Neutrophil (primary cell): Measurements from ENCODE around the gene CLMN.
"Not testable (repeated sequence)": the region's sequence is repeated elsewhere in the genome, so short reads cannot be mapped to it uniquely, and the experiment has no call there.

Source experiments
- H3K27ac ChIP-seq: fragments of 200-600 bp; sonication (generic); 2 replicates; pipeline ENCODE4 v1.5.1; 2016; ENCODE audit warnings: mild to moderate bottlenecking, moderate library complexity
- H3K27me3 ChIP-seq: fragments of 200-600 bp; sonication (generic); 2 replicates; pipeline ENCODE4 v1.6.0; 2016; ENCODE audit warnings: mild to moderate bottlenecking
- H3K36me3 ChIP-seq: fragments of 200-600 bp; sonication (generic); 2 replicates; pipeline ENCODE4 v1.5.1; 2017
- H3K4me1 ChIP-seq, 2 experiments: fragments of 200-600 bp in 1 of 2; sonication (generic) in 1 of 2; 1 replicate in 1 of 2; 2 replicates in 1 of 2; pipeline versions ENCODE4 v1.5.1 to v1.6.1; 2013 to 2016; ENCODE audit warnings: low read depth in 1 of 2, low read length in 1 of 2, mild to moderate bottlenecking in 1 of 2, moderate library complexity in 1 of 2; ENCODE audit not compliant: control insufficient read depth in 1 of 2, insufficient read depth in 1 of 2
- H3K4me3 ChIP-seq, 2 experiments: fragments of 200-600 bp in 1 of 2; sonication (generic) in 1 of 2; 1 replicate in 1 of 2; 2 replicates in 1 of 2; pipeline ENCODE4 v1.5.1; 2013 to 2016; ENCODE audit warnings: low read depth in 1 of 2, low read length in 1 of 2, mild to moderate bottlenecking in 1 of 2, moderate library complexity in 1 of 2
- H3K9me3 ChIP-seq: fragments of 200-600 bp; sonication (generic); 2 replicates; pipeline ENCODE4 v1.5.1; 2016
- CTCF ChIP-seq: fragments of 200-600 bp; sonication (generic); IDR thresholded peaks from 2 replicates; pipeline ENCODE4 v1.5.1; 2016; ENCODE audit warnings: antibody characterized with exemption

CLMN gene

GRCh38 chr14:95142208-95142607 lies 177.5 kb downstream of the CLMN start:
- peak overlapping the region; percentile 7 for H3K27ac ChIP-seq
- no peaks in the 10 kb centered on the region for H3K27me3 ChIP-seq

GRCh38 chr14:95141684-95142083 lies 178.0 kb downstream of the CLMN start:
- peaks cover 30 to 31% of the 10 kb centered on the region in 2 experiments for H3K4me1 ChIP-seq
- H3K36me3 ChIP-seq, result no peaks in the 10 kb centered on the region
- H3K27ac ChIP-seq, result no peak overlapping the region
- no peak overlapping the region for H3K4me3 ChIP-seq
- TF ChIP-seq CTCF, result no peak
- H3K9me3 ChIP-seq, result no peaks in the 10 kb centered on the region
- H3K27me3 ChIP-seq, result no peaks in the 10 kb centered on the region

More at GRCh38 chr14:95142208-95142607, 177.5 kb downstream of the CLMN start:
- Histone ChIP-seq H3K36me3 (no peaks in the 10 kb centered on the region), H3K4me1 (peaks cover 30 to 32% of the 10 kb centered on the region in 2 experiments), H3K9me3 (no peaks in the 10 kb centered on the region), H3K4me3 (no peak overlapping the region)
- no peak for TF ChIP-seq CTCF

GRCh38 chr14:95140060-95140858 lies 179.4 kb downstream of the CLMN start:
- no peaks in the 10 kb centered on the region for H3K36me3 ChIP-seq
- no peaks in the 10 kb centered on the region for H3K27me3 ChIP-seq
- no peaks in the 10 kb centered on the region for H3K9me3 ChIP-seq
- TF ChIP-seq CTCF, result no peak
- peaks cover 20 to 24% of the 10 kb centered on the region in 2 experiments for H3K4me1 ChIP-seq
- no peak overlapping the region for H3K4me3 ChIP-seq
- peak overlapping the region; percentile 22 for H3K27ac ChIP-seq

GRCh38 chr14:95138876-95139275 lies 180.8 kb downstream of the CLMN start:
- Histone ChIP-seq H3K4me3 (no peak overlapping the region), H3K4me1 (peaks cover 9 to 15% of the 10 kb centered on the region in 2 experiments)
- TF ChIP-seq CTCF, result no peak

GRCh38 chr14:95138455-95138854 lies 181.3 kb downstream of the CLMN start:
- H3K27me3 ChIP-seq, H3K36me3 ChIP-seq, H3K9me3 ChIP-seq, H3K27ac ChIP-seq, H3K4me3 ChIP-seq: not testable (repeated sequence)
- peaks cover 5 to 11% of the 10 kb centered on the region in 2 experiments for H3K4me1 ChIP-seq

More at GRCh38 chr14:95138876-95139275, 180.8 kb downstream of the CLMN start:
- no peaks in the 10 kb centered on the region for H3K36me3 ChIP-seq
- no peak overlapping the region for H3K27ac ChIP-seq
- H3K27me3 ChIP-seq, result no peaks in the 10 kb centered on the region
- H3K9me3 ChIP-seq, result no peaks in the 10 kb centered on the region

- Histone ChIP-seq H3K36me3 (peaks cover 7% of the 10 kb centered on the region), H3K4me3 (no peak overlapping the region), H3K9me3 (no peaks in the 10 kb centered on the region), H3K27me3 (no peaks in the 10 kb centered on the region), H3K4me1 (peaks cover 0 to 8% of the 10 kb centered on the region in 2 experiments), H3K27ac (peak overlapping the region; percentile 50)
- TF ChIP-seq CTCF, result no peak
These were observed 181.9 kb downstream of the CLMN start for GRCh38 chr14:95137804-95138167.
